HG03139 (cell line): Measurements from ENCODE around the gene PLCXD1.
"Not testable (repeated sequence)": the region's sequence is repeated elsewhere in the genome, so short reads cannot be mapped to it uniquely, and the experiment has no call there.

Experiments used
- ATAC-seq: cut with Tn5 transposase; IDR thresholded peaks from one replicate; pipeline ENCODE4 v1.9.1; 2021; ENCODE audit not compliant: unreplicated experiment

The PLCXD1 gene

DNA sequence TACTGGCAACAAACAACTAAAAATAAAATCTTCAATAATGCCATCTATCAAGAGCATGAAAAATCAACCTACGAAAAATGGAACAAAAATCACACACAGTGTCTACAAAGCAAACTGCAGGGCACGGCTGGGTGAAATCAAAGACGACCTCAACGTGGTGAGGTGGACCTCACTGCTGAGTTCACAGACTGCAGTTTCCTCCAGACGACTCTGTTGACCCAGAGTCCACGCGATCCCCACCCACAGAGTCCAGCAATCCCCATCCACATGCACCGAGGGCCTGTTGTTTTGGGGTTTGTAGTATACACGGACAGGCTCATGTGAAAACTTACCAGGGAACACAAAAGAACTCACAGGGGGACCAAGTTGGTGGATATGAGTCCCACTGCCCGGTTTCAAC lies 68.5 kb downstream of the PLCXD1 start:
- no peak for ATAC-seq

DNA sequence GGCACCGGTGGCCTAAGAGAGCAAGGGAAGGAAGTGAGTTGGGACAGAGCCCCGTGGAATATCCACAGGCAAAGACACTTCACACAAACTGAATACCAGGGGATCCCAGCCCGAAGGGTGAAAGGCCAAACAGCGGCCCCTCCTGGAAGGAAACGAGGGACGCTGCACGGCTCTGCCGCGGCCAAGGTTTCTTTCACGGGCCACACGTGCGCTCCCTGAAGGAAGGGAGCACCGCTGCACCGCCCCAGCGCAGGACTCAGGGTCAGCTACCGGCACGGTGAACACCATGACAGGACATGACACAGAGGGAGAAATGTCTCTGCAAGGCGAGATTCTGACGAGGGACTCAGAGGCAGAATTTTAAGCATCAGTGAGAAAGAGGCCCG lies 69.0 kb downstream of the PLCXD1 start:
- no peak for ATAC-seq

DNA sequence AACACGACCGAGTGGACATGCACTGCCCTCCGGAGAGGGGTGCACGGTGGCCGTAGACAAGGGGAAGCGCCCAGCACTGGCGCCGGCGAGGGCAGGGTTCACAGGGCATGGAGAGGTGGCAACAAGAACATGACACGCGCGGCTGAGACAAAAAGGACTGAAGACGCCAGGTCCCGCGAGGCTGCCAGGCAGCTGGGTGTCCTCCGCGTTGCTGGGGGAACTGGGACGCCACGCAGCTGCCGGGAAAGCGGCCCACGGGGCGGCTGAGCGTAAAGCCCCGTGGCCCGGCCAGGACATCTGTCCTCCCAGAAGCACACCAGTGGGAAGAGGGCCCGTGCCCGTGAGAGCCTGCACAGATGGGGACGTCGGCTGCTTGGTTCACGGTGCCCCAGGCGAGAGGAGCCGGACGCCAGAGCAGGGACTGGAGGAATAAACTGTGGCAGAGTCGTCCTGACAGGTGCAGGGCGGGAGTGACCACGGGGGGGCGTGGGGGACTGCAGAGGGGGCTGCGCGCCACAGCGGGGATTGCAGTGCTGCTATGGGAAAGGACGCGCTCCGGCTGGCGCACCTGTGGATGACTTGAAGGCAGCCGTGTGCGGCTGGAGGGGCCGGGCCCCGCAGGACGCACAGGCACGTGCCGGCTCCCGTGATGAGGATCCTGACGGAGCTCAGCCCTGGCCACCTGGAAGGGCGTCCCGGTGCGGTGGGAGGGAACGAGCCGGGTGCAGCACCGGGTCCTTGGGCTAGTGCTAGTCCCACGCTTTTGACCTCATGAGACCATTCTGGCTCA lies 69.5 kb downstream of the PLCXD1 start:
- no peak for ATAC-seq

DNA sequence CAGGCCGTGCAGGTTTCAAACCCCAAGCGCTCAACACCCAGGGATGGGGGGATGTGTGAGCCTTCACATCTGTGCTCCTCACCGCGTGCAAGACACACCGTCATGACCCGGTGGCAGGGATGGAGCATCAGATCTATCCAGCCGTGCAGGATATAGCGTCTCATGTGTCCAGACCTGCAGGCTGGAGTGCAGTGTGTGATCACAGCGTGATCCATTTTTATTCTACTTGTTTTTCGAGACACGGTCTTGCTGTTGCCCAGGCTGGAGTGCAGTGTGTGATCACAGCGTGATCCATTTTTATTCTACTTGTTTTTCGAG lies 70.1 kb downstream of the PLCXD1 start:
- ATAC-seq, result not testable (repeated sequence)

DNA sequence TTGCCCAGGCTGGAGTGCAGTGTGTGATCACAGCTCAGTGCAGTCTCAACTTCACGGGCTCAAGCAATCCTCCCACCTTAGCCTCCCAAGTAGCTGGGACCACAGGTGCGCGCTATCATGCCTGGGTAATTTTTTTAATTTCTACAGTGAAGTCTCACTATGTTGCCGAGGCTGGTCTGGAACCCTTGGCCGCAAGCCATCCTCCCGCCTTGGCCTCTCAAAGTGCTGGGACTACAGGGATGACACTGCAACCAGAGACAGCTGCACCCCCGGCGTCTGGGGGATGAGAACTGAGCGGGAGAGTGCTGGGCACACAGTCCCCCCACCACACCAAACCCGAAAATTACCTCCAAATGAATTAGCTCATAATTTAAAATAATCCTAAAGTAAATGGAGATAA lies 70.6 kb downstream of the PLCXD1 start:
- ATAC-seq, result no peak

DNA sequence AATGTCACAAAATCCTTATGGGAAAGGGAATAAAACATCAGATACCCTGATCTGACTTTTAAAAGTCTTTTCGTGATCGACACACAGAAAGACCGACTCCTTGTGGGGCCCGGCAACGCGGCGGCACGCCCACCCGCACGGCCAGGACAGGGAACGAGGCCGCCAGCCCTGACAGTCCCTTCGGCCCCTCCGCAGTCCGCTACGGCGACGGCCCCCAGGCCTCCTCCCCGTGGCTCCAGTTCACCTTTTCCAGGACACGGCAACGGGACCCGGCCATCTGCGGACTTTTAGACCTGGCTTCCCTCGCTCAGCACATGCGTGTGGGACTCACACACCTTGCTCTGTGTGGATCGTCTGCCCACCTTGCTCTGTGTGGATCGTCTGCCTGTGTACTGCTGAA lies 71.0 kb downstream of the PLCXD1 start:
- ATAC-seq, result no peak

DNA sequence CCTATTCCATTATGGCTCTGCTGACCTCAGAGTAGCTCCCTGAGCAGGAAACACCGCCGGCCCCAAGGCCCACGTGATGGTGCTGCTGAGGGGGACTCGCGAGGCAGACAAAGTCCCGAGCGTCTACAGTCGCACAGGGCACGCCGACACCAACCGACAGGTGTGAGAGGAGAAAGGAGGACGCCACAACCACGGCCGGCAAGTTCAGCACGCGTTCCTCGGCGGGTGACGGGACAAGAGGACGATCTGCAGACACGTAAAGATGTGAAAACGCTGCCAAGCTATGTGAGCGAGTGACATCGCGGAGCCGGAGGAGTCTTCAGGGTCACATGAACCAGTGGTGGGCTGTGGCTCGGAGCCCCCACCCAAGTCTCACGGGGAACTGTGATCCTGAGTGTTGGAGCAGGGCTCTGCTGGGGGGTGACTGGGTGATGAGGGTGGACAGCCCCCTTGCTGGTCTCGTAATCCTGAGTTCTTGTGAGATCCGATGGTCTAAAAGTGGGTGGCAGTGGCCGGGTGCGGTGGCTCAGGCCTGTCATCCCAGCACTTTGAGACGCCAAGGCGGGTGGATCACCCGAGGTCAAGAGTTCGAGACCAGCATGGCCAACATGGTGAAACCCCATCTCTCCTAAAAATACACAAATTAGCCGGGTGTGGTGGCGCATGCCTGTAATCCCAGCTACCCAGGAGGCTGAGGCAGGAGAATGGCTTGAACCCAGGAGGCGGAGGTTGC lies 71.6 kb downstream of the PLCXD1 start:
- no peak for ATAC-seq
